Measurements from ENCODE around the gene FAM13A.

FAM13A gene

DNA sequence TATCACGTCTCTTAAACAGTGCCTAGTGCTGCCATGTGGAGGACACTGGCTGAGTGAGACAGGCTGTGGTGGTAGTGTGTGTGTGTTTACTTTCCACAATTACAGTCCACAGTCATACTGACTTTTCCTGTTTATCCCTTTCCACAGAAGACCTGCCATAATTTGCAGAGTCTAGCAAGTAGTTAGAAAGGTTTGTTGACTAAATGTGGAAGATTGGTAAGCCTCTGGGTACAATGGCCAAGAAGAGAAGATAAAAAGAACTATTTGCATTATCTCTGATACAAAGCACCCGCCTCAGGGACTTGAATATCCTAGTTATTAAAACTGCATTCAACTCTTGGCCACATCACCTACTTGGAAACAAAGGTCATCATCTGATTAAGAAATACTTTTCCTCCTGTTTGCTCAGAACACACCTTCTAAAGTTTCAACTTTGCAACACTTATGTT, 89.1 kb downstream of the FAM13A start:
- no peak overlapping the region for H3K23ac ChIP-seq (ENCODE audit: low read depth, low read length, poor library complexity)
- H3K9ac ChIP-seq (ENCODE audit: low read depth, low read length, poor library complexity): no peak overlapping the region
- no peak overlapping the region for H3K18ac ChIP-seq (ENCODE audit: low read length)
- H2BK12ac ChIP-seq (ENCODE audit: low read length): no peak overlapping the region
- H4K91ac ChIP-seq (ENCODE audit: low read depth, low read length, poor library complexity): no peak overlapping the region
- H3K4me1 ChIP-seq (ENCODE audit: control insufficient read depth in 2 of 2, insufficient read depth in 1 of 2, low read depth in 1 of 2, low read length in 2 of 2): no peaks in the 10 kb centered on the region
- no peak overlapping the region for H3K4ac ChIP-seq (ENCODE audit: low read length)
- no peak overlapping the region for H2BK120ac ChIP-seq (ENCODE audit: low read depth, low read length)
- no peak overlapping the region for H2AK5ac ChIP-seq (ENCODE audit: low read depth, low read length)
- H3K14ac ChIP-seq (ENCODE audit: low read length): no peak overlapping the region
- no peak for DNase-seq (ENCODE audit: low spot score)
- H3K9me3 ChIP-seq (replicated peaks in 1 of 2; ENCODE audit: control insufficient read depth in 2 of 2, insufficient read depth in 1 of 2, low read depth in 1 of 2, low read length in 2 of 2): no peaks in the 10 kb centered on the region
- no peak overlapping the region for H2BK15ac ChIP-seq (ENCODE audit: low read length)
- H3K79me1 ChIP-seq (ENCODE audit: low read depth, low read length): no peaks in the 10 kb centered on the region
- no peaks in the 10 kb centered on the region for H3K36me3 ChIP-seq (replicated peaks in 1 of 2; ENCODE audit: control insufficient read depth in 2 of 2, insufficient read depth in 2 of 2, low read length in 2 of 2)
- H4K8ac ChIP-seq (ENCODE audit: low read depth, low read length): no peak overlapping the region
- no peak overlapping the region for H2AFZ ChIP-seq (ENCODE audit: low read length)
- H3K4me3 ChIP-seq (ENCODE audit: low read length in 2 of 2): no peak overlapping the region
- no peaks in the 10 kb centered on the region for H3K27me3 ChIP-seq (ENCODE audit: control insufficient read depth in 3 of 3, insufficient read depth in 3 of 3, low read depth in 1 of 3, low read length in 3 of 3)
- WGBS, 2 donors (ENCODE audit: extremely low coverage in 2 of 2, insufficient read length in 2 of 2, insufficient replicate concordance in 1 of 2): no CpG with 5 or more reads among the region's 2 CpGs
- no peak overlapping the region for H3K27ac ChIP-seq (replicated peaks; ENCODE audit: low read length)
- H2BK5ac ChIP-seq (ENCODE audit: low read length): no peak overlapping the region
- no peak overlapping the region for H3K4me2 ChIP-seq (ENCODE audit: insufficient read depth, low read length, poor library complexity, severe bottlenecking)

DNA sequence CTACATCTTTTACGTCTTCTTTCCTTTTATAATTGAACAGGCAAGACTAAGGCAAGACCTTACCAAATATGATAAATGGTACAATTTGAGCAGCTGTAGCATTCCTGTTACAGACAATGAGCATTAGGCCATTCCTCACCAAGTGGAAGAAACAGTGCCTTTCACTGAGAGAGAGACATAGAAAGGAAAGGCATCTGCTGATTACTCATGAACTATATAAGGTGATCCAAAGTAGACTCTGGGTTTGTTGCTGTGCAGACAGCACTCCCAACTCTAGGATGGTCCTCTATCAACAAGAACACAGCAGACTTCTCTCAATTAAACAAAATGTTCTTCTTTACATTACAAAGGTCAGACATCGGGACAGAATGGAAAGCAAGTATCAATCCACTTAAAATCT, 91.9 kb downstream of the FAM13A start:
- Histone ChIP-seq H4K91ac (ENCODE audit: low read depth, low read length, poor library complexity) (no peak overlapping the region), H2BK12ac (ENCODE audit: low read length) (no peak overlapping the region), H3K4me2 (ENCODE audit: insufficient read depth, low read length, poor library complexity, severe bottlenecking) (no peak overlapping the region), H3K18ac (ENCODE audit: low read length) (no peak overlapping the region), H3K9me3 (replicated peaks in 1 of 2; ENCODE audit: control insufficient read depth in 2 of 2, insufficient read depth in 1 of 2, low read depth in 1 of 2, low read length in 2 of 2) (no peaks in the 10 kb centered on the region), H2BK5ac (ENCODE audit: low read length) (no peak overlapping the region), H2BK120ac (ENCODE audit: low read depth, low read length) (no peak overlapping the region), H3K79me1 (ENCODE audit: low read depth, low read length) (no peaks in the 10 kb centered on the region), H4K8ac (ENCODE audit: low read depth, low read length) (no peak overlapping the region), H3K4me3 (ENCODE audit: low read length in 2 of 2) (no peak overlapping the region), H3K4me1 (ENCODE audit: control insufficient read depth in 2 of 2, insufficient read depth in 1 of 2, low read depth in 1 of 2, low read length in 2 of 2) (no peaks in the 10 kb centered on the region), H2AK5ac (ENCODE audit: low read depth, low read length) (no peak overlapping the region), H2AFZ (ENCODE audit: low read length) (no peak overlapping the region), H3K4ac (ENCODE audit: low read length) (no peak overlapping the region), H3K23ac (ENCODE audit: low read depth, low read length, poor library complexity) (no peak overlapping the region), H2BK15ac (ENCODE audit: low read length) (no peak overlapping the region), H3K27ac (replicated peaks; ENCODE audit: low read length) (no peak overlapping the region), H3K36me3 (replicated peaks in 1 of 2; ENCODE audit: control insufficient read depth in 2 of 2, insufficient read depth in 2 of 2, low read length in 2 of 2) (no peaks in the 10 kb centered on the region), H3K9ac (ENCODE audit: low read depth, low read length, poor library complexity) (no peak overlapping the region), H3K27me3 (ENCODE audit: control insufficient read depth in 3 of 3, insufficient read depth in 3 of 3, low read depth in 1 of 3, low read length in 3 of 3) (no peaks in the 10 kb centered on the region), H3K14ac (ENCODE audit: low read length) (no peak overlapping the region)
- WGBS, 2 donors (ENCODE audit: extremely low coverage in 2 of 2, insufficient read length in 2 of 2, insufficient replicate concordance in 1 of 2): no CpG with 5 or more reads among the region's 2 CpGs
- no peak for DNase-seq (ENCODE audit: low spot score)

DNA sequence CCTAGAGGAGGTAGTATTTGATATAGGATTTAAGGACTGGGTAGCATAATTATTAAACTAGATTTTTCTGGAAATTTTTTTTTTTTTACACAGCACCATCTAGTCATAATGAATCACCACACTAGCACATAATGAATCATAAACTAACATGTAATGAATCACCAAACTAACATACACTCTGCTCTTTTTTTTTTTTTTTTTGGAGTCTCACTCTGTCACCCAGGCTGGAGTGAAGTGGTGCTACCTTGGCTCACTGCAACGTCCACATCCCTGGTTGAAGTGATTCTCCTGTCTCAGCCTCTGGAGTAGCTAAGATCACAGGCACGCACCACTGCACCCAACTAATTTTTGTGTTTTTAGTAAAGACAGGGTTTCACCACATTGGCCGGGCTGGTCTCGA, 92.5 kb downstream of the FAM13A start:
- H4K8ac ChIP-seq (ENCODE audit: low read depth, low read length): no peak overlapping the region
- no peak overlapping the region for H3K4ac ChIP-seq (ENCODE audit: low read length)
- H3K4me1 ChIP-seq (ENCODE audit: control insufficient read depth in 2 of 2, insufficient read depth in 1 of 2, low read depth in 1 of 2, low read length in 2 of 2): no peaks in the 10 kb centered on the region
- H3K9me3 ChIP-seq (replicated peaks in 1 of 2; ENCODE audit: control insufficient read depth in 2 of 2, insufficient read depth in 1 of 2, low read depth in 1 of 2, low read length in 2 of 2): no peaks in the 10 kb centered on the region
- H3K4me2 ChIP-seq (ENCODE audit: insufficient read depth, low read length, poor library complexity, severe bottlenecking): no peak overlapping the region
- no peak for DNase-seq (ENCODE audit: low spot score)
- H3K27me3 ChIP-seq (ENCODE audit: control insufficient read depth in 3 of 3, insufficient read depth in 3 of 3, low read depth in 1 of 3, low read length in 3 of 3): no peaks in the 10 kb centered on the region
- H3K36me3 ChIP-seq (replicated peaks in 1 of 2; ENCODE audit: control insufficient read depth in 2 of 2, insufficient read depth in 2 of 2, low read length in 2 of 2): no peaks in the 10 kb centered on the region
- H2BK5ac ChIP-seq (ENCODE audit: low read length): no peak overlapping the region
- no peak overlapping the region for H4K91ac ChIP-seq (ENCODE audit: low read depth, low read length, poor library complexity)
- H3K18ac ChIP-seq (ENCODE audit: low read length): no peak overlapping the region
- H2BK120ac ChIP-seq (ENCODE audit: low read depth, low read length): no peak overlapping the region
- H3K27ac ChIP-seq (replicated peaks; ENCODE audit: low read length): no peak overlapping the region
- no peaks in the 10 kb centered on the region for H3K79me1 ChIP-seq (ENCODE audit: low read depth, low read length)
- no peak overlapping the region for H3K14ac ChIP-seq (ENCODE audit: low read length)
- no peak overlapping the region for H2AFZ ChIP-seq (ENCODE audit: low read length)
- H2BK15ac ChIP-seq (ENCODE audit: low read length): no peak overlapping the region
- H2BK12ac ChIP-seq (ENCODE audit: low read length): no peak overlapping the region
- H3K4me3 ChIP-seq (ENCODE audit: low read length in 2 of 2): no peak overlapping the region
- H3K23ac ChIP-seq (ENCODE audit: low read depth, low read length, poor library complexity): no peak overlapping the region
- no peak overlapping the region for H3K9ac ChIP-seq (ENCODE audit: low read depth, low read length, poor library complexity)
- H2AK5ac ChIP-seq (ENCODE audit: low read depth, low read length): no peak overlapping the region
- no CpG with 5 or more reads among the region's 4 CpGs for WGBS, 2 donors (ENCODE audit: extremely low coverage in 2 of 2, insufficient read length in 2 of 2, insufficient replicate concordance in 1 of 2)

DNA sequence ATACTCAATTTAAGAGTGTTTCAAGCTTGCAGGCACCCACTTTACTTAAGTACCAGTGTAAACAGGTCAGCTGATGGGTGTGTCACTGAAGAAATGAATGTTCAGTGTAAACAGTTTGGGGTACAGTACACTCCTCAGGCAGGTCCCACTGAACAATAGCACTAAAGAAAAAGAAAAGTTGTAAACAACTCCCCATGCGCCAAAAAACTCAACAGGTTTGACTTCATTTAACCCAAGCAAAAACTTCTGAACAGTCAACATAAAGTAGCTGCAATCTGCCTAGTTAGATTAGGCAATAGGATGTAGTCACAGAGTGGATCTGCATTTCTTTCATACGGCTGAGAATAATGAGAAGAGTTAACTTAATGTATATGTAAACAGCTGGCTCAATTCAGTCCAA, 93.2 kb downstream of the FAM13A start:
- Histone ChIP-seq H3K23ac (ENCODE audit: low read depth, low read length, poor library complexity) (no peak overlapping the region), H2BK12ac (ENCODE audit: low read length) (no peak overlapping the region), H4K8ac (ENCODE audit: low read depth, low read length) (no peak overlapping the region), H2BK5ac (ENCODE audit: low read length) (no peak overlapping the region), H3K4me2 (ENCODE audit: insufficient read depth, low read length, poor library complexity, severe bottlenecking) (no peak overlapping the region), H3K9ac (ENCODE audit: low read depth, low read length, poor library complexity) (no peak overlapping the region), H3K4me3 (ENCODE audit: low read length in 2 of 2) (no peak overlapping the region), H3K18ac (ENCODE audit: low read length) (no peak overlapping the region), H3K27me3 (ENCODE audit: control insufficient read depth in 3 of 3, insufficient read depth in 3 of 3, low read depth in 1 of 3, low read length in 3 of 3) (no peaks in the 10 kb centered on the region), H3K4ac (ENCODE audit: low read length) (no peak overlapping the region), H3K9me3 (replicated peaks in 1 of 2; ENCODE audit: control insufficient read depth in 2 of 2, insufficient read depth in 1 of 2, low read depth in 1 of 2, low read length in 2 of 2) (peaks cover 0 to under 1% of the 10 kb centered on the region in 2 donors), H2BK15ac (ENCODE audit: low read length) (no peak overlapping the region), H3K36me3 (replicated peaks in 1 of 2; ENCODE audit: control insufficient read depth in 2 of 2, insufficient read depth in 2 of 2, low read length in 2 of 2) (no peaks in the 10 kb centered on the region), H3K4me1 (ENCODE audit: control insufficient read depth in 2 of 2, insufficient read depth in 1 of 2, low read depth in 1 of 2, low read length in 2 of 2) (no peaks in the 10 kb centered on the region), H2AFZ (ENCODE audit: low read length) (no peak overlapping the region), H3K79me1 (ENCODE audit: low read depth, low read length) (no peaks in the 10 kb centered on the region), H3K14ac (ENCODE audit: low read length) (no peak overlapping the region), H2AK5ac (ENCODE audit: low read depth, low read length) (no peak overlapping the region), H2BK120ac (ENCODE audit: low read depth, low read length) (no peak overlapping the region), H3K27ac (replicated peaks; ENCODE audit: low read length) (no peak overlapping the region), H4K91ac (ENCODE audit: low read depth, low read length, poor library complexity) (no peak overlapping the region)
- DNase-seq (ENCODE audit: low spot score): no peak
- WGBS, 2 donors (ENCODE audit: extremely low coverage in 2 of 2, insufficient read length in 2 of 2, insufficient replicate concordance in 1 of 2): no CpG with 5 or more reads among the region's 2 CpGs
